GM12878 (cell line): ENCODE data around the gene NUP210. TPM values are rescaled to one million over a fixed set of nuclear protein-coding genes. Genes with fewer than 3 reads are reported as not detected.

Experiments
- ATAC-seq: fragments of 200-7000 bp; cut with Tn5 transposase; 3 replicates; pipeline ENCODE4 v1.9.1; 2020; ENCODE audit warnings: mild to moderate bottlenecking, moderate library complexity
- BruUV-seq: library from RNA; stranded (reverse); fragments of 400-500 nt; replicated peaks from 2 replicates; lab custom pipeline; 2021; lab: Mats Ljungman, UMichigan
- CTCF ChIA-PET: fragments of 300-600 bp; sonication (Branson Sonifier 250); formaldehyde crosslinking; extraction: SDS; loops from one replicate; lab custom pipeline; 2021; ENCODE audit warnings: inconsistent platforms; lab: Yijun Ruan, JAX
- POLR2A ChIA-PET: fragments of 350-600 bp; formaldehyde crosslinking; extraction: SDS; loops from one replicate; lab custom pipeline; 2021; ENCODE audit warnings: inconsistent platforms; lab: Charles Lee
- RAD21 ChIA-PET: fragments of 300-600 bp; sonication (Branson Sonifier 250); formaldehyde crosslinking; loops from one replicate; lab custom pipeline; 2023; ENCODE audit warnings: antibody characterized with exemption; ENCODE audit not compliant: unreplicated experiment; lab: Charles Lee
- SMC1A ChIA-PET: fragments of 300-600 bp; sonication (Branson Sonifier 250); formaldehyde crosslinking; loops from one replicate; lab custom pipeline; 2023; ENCODE audit not compliant: unreplicated experiment, uncharacterized antibody; lab: Charles Lee
- DNase-seq: peaks from one replicate; pipeline ENCODE4 v3.0.0-alpha.2; 2011; ENCODE audit warnings: low read depth, low spot score
- FAIRE-seq: peaks from 3 replicates; lab custom pipeline; 2011; peaks lifted over from hg19 to GRCh38; lab: Jason Lieb, UNC
- H2AFZ ChIP-seq: 2 replicates; pipeline ENCODE4 v1.6.0; 2011; ENCODE audit warnings: low read depth, low read length, control low read depth; ENCODE audit not compliant: control insufficient read depth
- H3K27ac ChIP-seq: 2 replicates; pipeline ENCODE4 v1.5.1; 2011; ENCODE audit warnings: control low read depth; ENCODE audit not compliant: control insufficient read depth, insufficient read depth
- H3K27me3 ChIP-seq, 2 experiments: replicated peaks in 1 of 2; 2 replicates each; pipeline versions ENCODE4 v1.6.0 to v1.6.1; 2011; ENCODE audit warnings: low read length in 1 of 2; ENCODE audit not compliant: control insufficient read depth in 2 of 2, insufficient read depth in 2 of 2
- H3K36me3 ChIP-seq, 2 experiments: 2 replicates each; pipeline ENCODE4 v1.5.1; 2011; ENCODE audit warnings: low read length in 1 of 2; ENCODE audit not compliant: control insufficient read depth in 2 of 2, insufficient read depth in 2 of 2
- H3K4me1 ChIP-seq: 2 replicates; pipeline ENCODE4 v1.6.1; 2011; ENCODE audit warnings: mild to moderate bottlenecking, low read length, moderate library complexity, mixed read lengths; ENCODE audit not compliant: control insufficient read depth, insufficient read depth
- H3K4me2 ChIP-seq: 2 replicates; pipeline ENCODE4 v1.6.0; 2011; ENCODE audit warnings: control low read depth; ENCODE audit not compliant: control insufficient read depth, insufficient read depth
- H3K4me3 ChIP-seq: fragments of 200-600 bp; sonication (generic); 2 replicates; pipeline ENCODE4 v1.5.1; 2016
- H3K79me2 ChIP-seq: 2 replicates; pipeline ENCODE4 v1.6.0; 2011; ENCODE audit warnings: low read length; ENCODE audit not compliant: control insufficient read depth, insufficient read depth
- H3K9ac ChIP-seq: 2 replicates; pipeline ENCODE4 v1.8.0; 2011; ENCODE audit warnings: low read length, control low read depth, mixed read lengths; ENCODE audit not compliant: control insufficient read depth, insufficient read depth
- H3K9me3 ChIP-seq: replicated peaks from 3 replicates; pipeline ENCODE4 v1.5.1; 2011; ENCODE audit warnings: mild to moderate bottlenecking, low read length; ENCODE audit not compliant: control insufficient read depth, insufficient read depth
- H4K20me1 ChIP-seq: 2 replicates; pipeline ENCODE4 v1.6.0; 2011; ENCODE audit not compliant: control insufficient read depth, insufficient read depth
- CHD4 ChIP-seq: fragments of 200-600 bp; sonication (generic); IDR thresholded peaks from 2 replicates; pipeline ENCODE4 v1.6.1; 2016; ENCODE audit warnings: mild to moderate bottlenecking
- EED ChIP-seq: sonication (generic); IDR thresholded peaks from 2 replicates; pipeline ENCODE4 v1.6.1; 2016; ENCODE audit warnings: antibody characterized with exemption, low read depth
- IKZF1 ChIP-seq: fragments of 450-650 bp; conservative IDR thresholded peaks from 2 replicates; pipeline ENCODE4 v1.6.1; 2017; ENCODE audit warnings: antibody characterized with exemption, mild to moderate bottlenecking
- WGBS: methylation state at CpG from one replicate; pipeline ENCODE4 v1.1.6; 2016; ENCODE audit warnings: low lambda C conversion rate; ENCODE audit not compliant: insufficient replicate concordance, insufficient coverage; ENCODE audit errors: missing lambda C conversion rate; 5-methylcytosine and 5-hydroxymethylcytosine counted together
- in situ Hi-C: fragments of 300-500 bp; cut with MboI; formaldehyde crosslinking; loops from 9 replicates; pipeline ENCODE4 v1.14.3; 2018; ENCODE audit warnings: mixed read lengths
- intact Hi-C: fragments of 100-400 bp; cut with micrococcal nuclease; formaldehyde crosslinking; loops from one replicate; pipeline ENCODE4 v1.14.2; 2022; ENCODE audit not compliant: unreplicated experiment
- polyA plus RNA-seq, 11 experiments: library from polyadenylated mRNA; depleted of rRNA in 4 of 11; unstranded in 6 of 11; stranded (reverse) in 5 of 11; fragments of >200 nt; fragmentation: Nextera tagmentation in 4 of 11; fragmentation: Illumina TruSeq in 1 of 11; extraction: Ambion mirVana in 4 of 11; extraction: Trizol in 1 of 11; gene quantifications; 1 replicate in 1 of 11; 2 replicates in 10 of 11; pipeline versions ENCODE4 v1.2.1 to v1.2.3, GENCODE V29; 2011 to 2016; ENCODE audit warnings: inconsistent platforms in 2 of 11, missing spikeins in 2 of 11, low read depth in 1 of 11
- total RNA-seq, 4 experiments: library from RNA; depleted of rRNA in 3 of 4; stranded (reverse); fragments of >200 nt in 3 of 4; fragmentation: Illumina TruSeq in 1 of 4; extraction: Trizol in 1 of 4; gene quantifications; 2 replicates each; pipeline versions ENCODE4 v1.2.1 to v1.2.3, GENCODE V29; 2013 to 2021

NUP210 gene
- total and polyA plus RNA-seq, 10 of the 15 experiments (the other 5 are each of a cell fraction or from before 2014, with no cell fraction given): 2.9 to 150 (median 76.0) TPM

DNA sequence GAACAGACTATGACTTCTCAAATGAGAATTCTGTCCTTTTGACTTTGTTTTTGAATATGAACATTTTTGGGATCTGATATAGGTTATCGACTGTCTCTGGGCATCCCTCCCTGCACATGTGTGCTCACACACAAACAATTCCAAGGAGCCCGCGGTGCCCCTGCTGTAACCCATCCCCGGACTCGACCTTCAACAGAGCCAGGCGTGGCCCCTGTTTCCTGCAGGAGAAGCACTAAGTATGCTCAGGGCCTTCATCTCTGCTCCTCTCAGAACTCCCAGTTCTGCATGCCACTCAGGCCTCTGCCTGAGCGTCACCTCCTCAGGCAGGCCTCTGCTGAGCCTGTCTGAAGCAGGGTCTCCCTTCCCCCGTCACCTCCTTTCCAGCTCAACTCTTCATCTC lies 57.6 kb downstream of the NUP210 start:
- FAIRE-seq (no peak), DNase-seq (no peak), ATAC-seq (no peak)
- in situ Hi-C loops (no loop called here), intact Hi-C loops (no loop called here)
- Histone ChIP-seq H3K27me3 (no peaks in the 10 kb centered on the region), H3K4me2 (no peak overlapping the region), H3K9me3 (no peaks in the 10 kb centered on the region), H3K27ac (no peak overlapping the region), H3K4me1 (no peaks in the 10 kb centered on the region), H2AFZ (no peak overlapping the region), H3K36me3 (peaks cover 43 to 64% of the 10 kb centered on the region in 2 experiments), H3K9ac (no peak overlapping the region), H3K79me2 (no peaks in the 10 kb centered on the region), H3K4me3 (no peak overlapping the region), H4K20me1 (no peaks in the 10 kb centered on the region)
- TF ChIP-seq CHD4 (no peak), EED (no peak)
- RAD21 ChIA-PET: interaction anchor here (1.0 kb wide), 1 partner anchor 89 kb away, joined by 4 read pairs; no protein-coding TSS in a partner anchor
- CTCF ChIA-PET: interaction anchor here (0.5 to 1.5 kb wide), 2 partner anchors 270 to 295 kb away, joined by 3 to 4 read pairs; no protein-coding TSS in a partner anchor
- BruUV-seq: no TSS peak
- over 99% methylated on average over 8 of the region's 8 CpGs for WGBS
- POLR2A ChIA-PET: no interaction called here
- SMC1A ChIA-PET: interaction anchor here (1.0 kb wide), 1 partner anchor 91 kb away, joined by 3 read pairs; no protein-coding TSS in a partner anchor

DNA sequence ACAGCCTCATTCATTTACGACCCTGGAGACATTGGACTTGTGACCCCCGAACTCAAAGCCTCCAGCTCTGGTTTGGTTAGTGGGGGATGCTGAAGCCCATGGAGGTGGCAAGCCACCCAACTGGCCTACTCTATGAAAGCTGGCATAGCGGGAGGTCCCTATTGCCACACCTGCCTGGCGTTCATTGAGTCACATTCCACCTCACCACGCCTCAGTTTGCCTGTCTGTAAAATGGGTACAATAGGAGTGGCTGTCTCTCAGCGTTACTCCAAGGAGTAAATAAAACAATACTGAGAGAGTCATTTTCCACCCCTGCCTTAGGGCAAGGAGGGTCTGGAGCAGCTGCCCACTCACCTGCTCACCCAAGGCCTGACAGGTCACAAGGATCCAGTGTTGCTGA lies 60.2 kb downstream of the NUP210 start:
- H3K4me1 ChIP-seq: no peaks in the 10 kb centered on the region
- intact Hi-C loops: no loop called here
- no peaks in the 10 kb centered on the region for H3K27me3 ChIP-seq
- ChIA-PET POLR2A (no interaction called here), RAD21 (no interaction called here)
- no peak overlapping the region for H3K4me3 ChIP-seq
- peaks cover 46 to 56% of the 10 kb centered on the region in 2 experiments for H3K36me3 ChIP-seq
- H4K20me1 ChIP-seq: no peaks in the 10 kb centered on the region
- no peak for ATAC-seq
- no peak for TF ChIP-seq IKZF1
- TF ChIP-seq, all 136 proteins: peak for 0
- BruUV-seq: no TSS peak
- no peak overlapping the region for H3K4me2 ChIP-seq
- H3K9ac ChIP-seq: no peak overlapping the region
- H3K9me3 ChIP-seq: no peaks in the 10 kb centered on the region
- H3K27ac ChIP-seq: no peak overlapping the region
- CTCF ChIA-PET: no interaction called here
- no peaks in the 10 kb centered on the region for H3K79me2 ChIP-seq
- H2AFZ ChIP-seq: no peak overlapping the region
- FAIRE-seq (no peak), DNase-seq (no peak)
- WGBS: 96% methylated on average over 6 of the region's 6 CpGs
- in situ Hi-C loops: no loop called here
- SMC1A ChIA-PET: no interaction called here
